ENCODE measurements around the gene ZNF341. TPM values are rescaled to one million over a fixed set of nuclear protein-coding genes. Genes with fewer than 3 reads are reported as not detected.
"Not testable (repeated sequence)": the region's sequence is repeated elsewhere in the genome, so short reads cannot be mapped to it uniquely, and the experiment has no call there.

ZNF341 gene
- polyA plus RNA-seq, 1 experiment = 2.9 TPM

- ChIA-PET POLR2A (no interaction called here), CTCF (interaction anchor here (1.0 to 1.5 kb wide), 3 partner anchors 29 to 44 kb away, joined by 3 to 4 read pairs (median 3); partner anchors contain the start of gene ACTL10)
- no peaks in the 10 kb centered on the region for H3K27me3 ChIP-seq (ENCODE audit: control insufficient read depth, insufficient read depth, low read length)
- H3K4me3 ChIP-seq (ENCODE audit: low read depth, low read length) = no peak overlapping the region
- TF ChIP-seq CTCF (IDR thresholded peaks at IDR 0.05; ENCODE audit: insufficient read depth, low read depth, low read length) = no peak
- no peak for DNase-seq (ENCODE audit: low read depth)
- H3K36me3 ChIP-seq (ENCODE audit: control insufficient read depth, insufficient read depth, low read length) = no peaks in the 10 kb centered on the region
Observed at GRCh38 chr20:33697129-33697528, 34.7 kb upstream of the ZNF341 start.

GRCh38 chr20:33698966-33699365 is 32.8 kb upstream of the ZNF341 start:
- H3K4me3 ChIP-seq (ENCODE audit: low read depth, low read length); DNase-seq (ENCODE audit: low read depth); CTCF ChIA-PET; H3K27me3 ChIP-seq (ENCODE audit: control insufficient read depth, insufficient read depth, low read length); POLR2A ChIA-PET; H3K36me3 ChIP-seq (ENCODE audit: control insufficient read depth, insufficient read depth, low read length): not testable (repeated sequence)

GRCh38 chr20:33700696-33701441 is 30.9 kb upstream of the ZNF341 start:
- H3K27me3 ChIP-seq (ENCODE audit: control insufficient read depth, insufficient read depth, low read length); CTCF ChIA-PET; H3K36me3 ChIP-seq (ENCODE audit: control insufficient read depth, insufficient read depth, low read length); H3K4me3 ChIP-seq (ENCODE audit: low read depth, low read length); DNase-seq (ENCODE audit: low read depth); POLR2A ChIA-PET: not testable (repeated sequence)

GRCh38 chr20:33701629-33702450 is 30.0 kb upstream of the ZNF341 start:
- Histone ChIP-seq H3K27me3 (ENCODE audit: control insufficient read depth, insufficient read depth, low read length) (no peaks in the 10 kb centered on the region), H3K36me3 (ENCODE audit: control insufficient read depth, insufficient read depth, low read length) (peaks cover 1% of the 10 kb centered on the region; the same call in 1 of the 2 replicates), H3K4me3 (ENCODE audit: low read depth, low read length) (no peak overlapping the region)
- no peak for DNase-seq (ENCODE audit: low read depth)
- TF ChIP-seq CTCF (IDR thresholded peaks at IDR 0.05; ENCODE audit: insufficient read depth, low read depth, low read length) = no peak
- ChIA-PET POLR2A (no interaction called here), CTCF (no interaction called here)

GRCh38 chr20:33702861-33703260 is 28.9 kb upstream of the ZNF341 start:
- Histone ChIP-seq H3K4me3 (ENCODE audit: low read depth, low read length) (no peak overlapping the region), H3K27me3 (ENCODE audit: control insufficient read depth, insufficient read depth, low read length) (no peaks in the 10 kb centered on the region), H3K36me3 (ENCODE audit: control insufficient read depth, insufficient read depth, low read length) (peaks cover 1% of the 10 kb centered on the region; the same call in 1 of the 2 replicates)
- DNase-seq (ENCODE audit: low read depth) = no peak
- ChIA-PET CTCF (no interaction called here), POLR2A (no interaction called here)
- no peak for TF ChIP-seq CTCF (IDR thresholded peaks at IDR 0.05; ENCODE audit: insufficient read depth, low read depth, low read length)

- H3K36me3 ChIP-seq (ENCODE audit: control insufficient read depth, insufficient read depth, low read length) = peaks cover 1% of the 10 kb centered on the region; the same call in 1 of the 2 replicates
- TF ChIP-seq CTCF (IDR thresholded peaks at IDR 0.05; ENCODE audit: insufficient read depth, low read depth, low read length) = no peak
- CTCF ChIA-PET = no interaction called here
- no peaks in the 10 kb centered on the region for H3K27me3 ChIP-seq (ENCODE audit: control insufficient read depth, insufficient read depth, low read length)
- no peak for DNase-seq (ENCODE audit: low read depth)
- H3K4me3 ChIP-seq (ENCODE audit: low read depth, low read length) = no peak overlapping the region
- POLR2A ChIA-PET = no interaction called here
Observed at GRCh38 chr20:33703498-33704137, 28.2 kb upstream of the ZNF341 start.
